ENCODE measurements around the gene SVEP1.

The SVEP1 gene

GRCh38 chr9:110329639-110330230 is 249.8 kb downstream of the SVEP1 start:
- Histone ChIP-seq H3K9me3 (ENCODE audit: control insufficient read depth, insufficient read depth, low read depth, low read length) (no peaks in the 10 kb centered on the region), H3K36me3 (ENCODE audit: control insufficient read depth in 2 of 2, insufficient read depth in 1 of 2, low read length in 2 of 2) (no peaks in the 10 kb centered on the region), H3K4me3 (ENCODE audit: low read depth, low read length) (no peak overlapping the region), H3K4me1 (ENCODE audit: control insufficient read depth, insufficient read depth, low read length) (no peaks in the 10 kb centered on the region), H3K27ac (ENCODE audit: extremely low read depth, low read depth, low read length) (no peak overlapping the region)
- TF ChIP-seq ZNF76 (tag by site-specific recombination; IDR thresholded peaks at IDR 0.05; ENCODE audit: borderline replicate concordance, low read depth) = no peak
- TF ChIP-seq ZNF132 (tag by site-specific recombination; IDR thresholded peaks at IDR 0.05; ENCODE audit: borderline replicate concordance) = no peak
- TF ChIP-seq ZNF133 (tag by site-specific recombination; IDR thresholded peaks at IDR 0.05) = no peak
- no peak for TF ChIP-seq ZBTB10 (tag by site-specific recombination; IDR thresholded peaks at IDR 0.05)
- no peak for TF ChIP-seq REST (tag by site-specific recombination; IDR thresholded peaks at IDR 0.05)
- TF ChIP-seq ZNF623 (tag by site-specific recombination; IDR thresholded peaks at IDR 0.05) = no peak
- TF ChIP-seq HOXA7 (CRISPR knock-in tag; IDR thresholded peaks at IDR 0.05; ENCODE audit: borderline replicate concordance) = no peak
- no peak for TF ChIP-seq ZNF354C (tag by site-specific recombination; IDR thresholded peaks at IDR 0.05; ENCODE audit: borderline replicate concordance, low read depth)
- no peak for TF ChIP-seq ZNF292 (tag by site-specific recombination; IDR thresholded peaks at IDR 0.05; ENCODE audit: borderline replicate concordance, low read depth)
- TF ChIP-seq AEBP2 (tag by site-specific recombination; IDR thresholded peaks at IDR 0.05; ENCODE audit: borderline replicate concordance) = no peak
- no peak for TF ChIP-seq PBX3 (CRISPR knock-in tag; IDR thresholded peaks at IDR 0.05)
- CTCF ChIA-PET = interaction anchor here (0.6 kb wide), 1 partner anchor 374 kb away, joined by 3 read pairs; no protein-coding TSS in a partner anchor
- POLR2A ChIA-PET = no interaction called here

- no peak overlapping the region for H3K4me3 ChIP-seq (ENCODE audit: low read depth, low read length)
- no peaks in the 10 kb centered on the region for H3K9me3 ChIP-seq (ENCODE audit: control insufficient read depth, insufficient read depth, low read depth, low read length)
- CTCF ChIA-PET = interaction anchor here (0.6 to 0.7 kb wide), 2 partner anchors 98 to 228 kb away, joined by 3 to 4 read pairs; no protein-coding TSS in a partner anchor
- H3K4me1 ChIP-seq (ENCODE audit: control insufficient read depth, insufficient read depth, low read length) = no peaks in the 10 kb centered on the region
- H3K27ac ChIP-seq (ENCODE audit: extremely low read depth, low read depth, low read length) = no peak overlapping the region
- POLR2A ChIA-PET = no interaction called here
- no peaks in the 10 kb centered on the region for H3K36me3 ChIP-seq (ENCODE audit: control insufficient read depth in 2 of 2, insufficient read depth in 1 of 2, low read length in 2 of 2)
- TF ChIP-seq ZNF391 (tag by site-specific recombination; IDR thresholded peaks at IDR 0.05; ENCODE audit: borderline replicate concordance, low read depth) (no peak), ZBTB17 (tag by site-specific recombination; IDR thresholded peaks at IDR 0.05) (0 out of 2 replicates have a peak, but pooled peaks have one; percentile 21)
Measured at GRCh38 chr9:110328763-110329162, 250.8 kb downstream of the SVEP1 start.
